GM19467 (cell line): ENCODE data around the gene PPIC.
"Not testable (repeated sequence)": the region's sequence is repeated elsewhere in the genome, so short reads cannot be mapped to it uniquely, and the experiment has no call there.

Experiments used
- ATAC-seq: cut with Tn5 transposase; IDR thresholded peaks from one replicate; pipeline ENCODE4 v1.9.1; 2021; ENCODE audit warnings: mild to moderate bottlenecking, moderate library complexity; ENCODE audit not compliant: unreplicated experiment

The PPIC gene

GRCh38 chr5:123012321-123012720 is 24.2 kb downstream of the PPIC start:
- ATAC-seq: no peak

DNA sequence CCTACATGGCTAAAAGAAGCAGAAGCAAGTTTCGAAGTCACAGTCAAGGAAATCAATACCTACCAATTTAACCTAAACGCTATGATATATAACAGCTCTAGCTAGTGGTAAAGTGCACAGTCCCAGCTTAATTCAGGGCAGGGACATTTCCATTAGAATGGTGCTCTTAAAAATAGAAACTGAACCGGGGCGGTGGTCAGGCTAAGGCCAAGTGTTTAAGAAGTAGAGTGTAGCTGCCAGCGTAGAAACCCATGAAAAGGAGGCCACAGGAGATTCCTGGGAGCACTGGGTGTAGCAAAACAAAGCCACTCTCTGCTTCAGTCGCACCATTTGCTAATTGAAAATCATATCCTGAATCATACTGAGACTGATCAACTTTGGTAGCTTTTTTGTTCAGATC is 28.8 kb downstream of the PPIC start:
- ATAC-seq: no peak

DNA sequence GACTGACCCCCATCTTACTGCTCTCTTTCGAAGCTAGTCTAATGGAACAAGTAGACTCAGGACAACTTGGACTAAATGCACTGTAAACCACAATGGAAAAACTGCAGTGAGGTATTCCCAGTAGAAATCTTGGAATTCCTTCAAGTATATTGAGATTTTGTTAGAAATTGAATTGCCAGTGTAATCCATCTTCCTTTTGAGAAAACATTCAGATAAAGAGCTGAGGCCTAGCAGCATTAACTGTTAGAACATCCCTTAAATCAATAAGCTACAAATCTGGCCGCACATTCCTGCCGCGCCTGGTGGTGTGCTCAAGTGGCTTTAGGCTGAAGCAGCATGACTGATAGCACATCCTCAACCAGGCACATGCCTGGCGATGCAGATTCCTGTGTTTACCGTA is 29.3 kb downstream of the PPIC start:
- ATAC-seq: no peak

- no peak for ATAC-seq
Observed at GRCh38 chr5:123001808-123002207, 34.7 kb downstream of the PPIC start.

DNA sequence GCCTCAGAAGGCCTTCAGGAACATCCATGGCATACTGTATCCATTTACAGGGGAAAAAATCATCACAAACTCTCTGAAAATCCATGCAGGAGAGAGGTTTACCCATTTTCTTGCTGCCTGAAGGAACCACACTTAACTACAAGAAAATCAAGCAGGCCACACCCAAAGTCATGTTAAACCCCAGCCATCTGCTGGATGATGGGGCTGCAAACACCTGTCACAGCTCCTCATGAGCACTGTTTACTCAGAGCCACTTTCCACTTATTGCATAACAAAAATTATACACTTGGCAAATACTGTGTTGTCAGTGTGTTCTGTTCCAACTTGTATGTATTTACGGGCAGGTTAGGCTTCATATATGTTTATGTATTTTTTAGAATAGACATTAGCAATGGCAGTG is 35.8 kb downstream of the PPIC start:
- no peak for ATAC-seq

DNA sequence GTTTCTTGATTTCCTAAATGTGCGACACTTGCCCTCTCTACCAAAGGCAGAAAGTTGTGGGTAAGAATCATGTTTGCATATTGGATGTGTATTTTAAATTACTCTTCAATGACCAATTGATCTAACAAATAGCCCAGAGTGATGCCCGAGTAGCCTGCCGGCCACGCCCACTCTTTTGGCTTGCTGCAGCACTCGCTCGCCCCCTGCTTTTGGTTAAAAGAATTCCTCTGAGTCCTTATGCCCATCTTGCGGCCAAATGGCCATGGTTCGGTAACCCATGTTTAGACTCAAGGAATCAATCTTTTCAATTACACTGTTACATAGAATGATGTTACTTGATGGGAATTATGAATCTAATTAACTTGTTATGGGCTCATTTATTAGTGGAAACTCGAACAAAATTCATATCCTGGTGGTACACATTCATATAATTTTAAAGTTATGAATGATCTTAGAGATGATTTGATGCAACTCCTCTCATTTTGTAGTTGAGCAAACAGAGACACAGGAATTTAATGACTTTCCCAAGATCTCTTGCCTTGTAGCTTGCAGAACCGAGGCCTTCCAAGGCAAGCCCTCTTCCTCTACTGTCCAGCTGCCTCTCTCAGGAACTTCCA is 36.5 kb downstream of the PPIC start:
- ATAC-seq: peak; percentile 93

- ATAC-seq: no peak
Observed at GRCh38 chr5:122997294-122997693, 39.2 kb downstream of the PPIC start.

- no peak for ATAC-seq
Observed at GRCh38 chr5:122996091-122996490, 40.4 kb downstream of the PPIC start.

DNA sequence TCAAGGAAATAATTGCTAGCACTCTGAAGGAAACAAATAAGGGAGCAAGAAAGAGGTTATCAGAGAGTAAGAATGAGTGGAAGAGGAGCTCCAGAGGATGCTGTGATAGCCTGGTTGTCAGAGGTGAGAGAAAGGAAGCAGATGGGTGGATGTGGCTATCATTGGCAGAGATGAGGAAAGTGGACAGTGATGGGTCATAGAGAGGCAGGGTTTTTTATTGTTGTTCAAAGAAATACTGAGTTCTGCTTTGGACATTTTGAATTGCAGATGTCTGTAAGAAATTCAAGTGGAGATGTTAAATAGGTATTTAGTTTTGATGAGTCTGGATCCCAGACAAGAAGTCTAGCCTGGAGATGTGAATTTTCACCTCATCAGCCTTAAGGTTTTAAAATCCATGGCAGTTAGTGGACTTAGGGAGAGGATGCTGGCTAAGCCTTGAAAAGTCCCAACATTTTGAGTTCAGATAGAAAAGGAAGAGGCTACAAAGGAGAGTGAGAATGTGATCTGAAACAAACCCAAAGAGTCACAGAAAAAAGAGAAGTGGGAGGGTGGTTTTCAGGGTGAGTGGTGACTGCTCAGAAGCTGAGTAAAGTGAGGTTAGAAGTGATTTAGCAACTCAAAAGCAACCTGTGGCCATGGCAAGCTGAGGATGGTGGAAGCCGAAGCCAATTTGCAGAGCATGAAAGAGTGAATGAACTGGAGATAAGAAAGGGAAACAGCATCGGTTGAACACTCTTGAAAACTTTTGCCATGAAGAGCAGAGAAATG is 50.4 kb downstream of the PPIC start:
- ATAC-seq: peak; percentile 85

DNA sequence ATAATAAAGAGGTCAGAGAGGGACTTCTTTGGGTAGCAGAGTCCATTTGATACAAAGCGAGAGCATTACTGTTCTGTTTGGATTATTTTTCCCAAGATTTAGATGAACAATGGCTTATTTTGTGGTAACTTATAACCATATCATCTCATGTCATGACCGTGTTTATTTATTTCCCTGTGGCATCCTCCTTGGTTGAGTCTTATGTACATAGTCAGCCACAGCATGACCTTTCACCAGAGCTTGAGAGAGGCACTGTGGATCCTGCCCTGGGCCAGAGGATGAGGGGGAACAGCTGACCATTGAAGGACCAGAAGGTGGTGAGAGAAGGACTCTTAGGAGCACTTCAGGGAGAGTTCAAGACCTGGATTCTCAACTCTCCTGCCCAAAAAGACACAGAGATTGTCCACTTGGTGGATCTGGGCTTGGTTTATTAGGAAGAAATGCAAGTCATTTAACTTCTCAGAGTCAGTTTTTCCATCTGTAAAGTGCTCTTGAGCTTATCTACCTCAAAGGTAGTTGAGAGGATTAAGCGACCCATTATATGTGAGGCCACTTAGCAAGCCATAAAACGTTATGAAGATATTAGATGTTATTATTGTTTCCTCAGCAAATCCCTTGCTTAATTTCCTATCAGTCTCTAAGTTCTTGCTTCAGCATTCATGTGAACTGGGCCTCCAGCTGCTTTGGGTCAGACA is 51.4 kb downstream of the PPIC start:
- no peak for ATAC-seq

GRCh38 chr5:122984425-122984824 is 52.1 kb downstream of the PPIC start:
- peak; percentile 38 for ATAC-seq

GRCh38 chr5:122982376-122982775 is 54.1 kb downstream of the PPIC start:
- ATAC-seq: no peak

DNA sequence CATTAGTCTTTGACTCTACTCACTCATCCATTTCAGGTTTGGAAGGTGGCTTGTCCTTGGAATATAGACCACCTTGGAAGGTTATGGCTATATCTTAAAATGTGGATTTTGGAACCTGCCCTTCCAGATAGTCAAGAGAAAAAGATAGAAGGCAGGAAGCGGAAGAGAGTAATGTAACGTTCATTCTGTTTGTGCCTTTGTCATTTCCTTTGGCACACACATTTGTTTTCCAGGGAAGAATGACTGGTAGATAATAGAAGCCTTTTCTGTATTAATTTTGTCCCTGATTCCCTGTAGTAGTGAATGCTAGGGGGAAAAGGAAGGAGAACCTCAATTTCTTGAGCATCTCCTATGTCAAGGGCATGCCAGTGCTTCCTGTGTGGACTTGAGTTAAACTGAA is 54.7 kb downstream of the PPIC start:
- no peak for ATAC-seq

GRCh38 chr5:122978644-122979297 is 57.8 kb downstream of the PPIC start:
- no peak for ATAC-seq

- no peak for ATAC-seq
Observed at GRCh38 chr5:122978068-122978467, 58.5 kb downstream of the PPIC start.

DNA sequence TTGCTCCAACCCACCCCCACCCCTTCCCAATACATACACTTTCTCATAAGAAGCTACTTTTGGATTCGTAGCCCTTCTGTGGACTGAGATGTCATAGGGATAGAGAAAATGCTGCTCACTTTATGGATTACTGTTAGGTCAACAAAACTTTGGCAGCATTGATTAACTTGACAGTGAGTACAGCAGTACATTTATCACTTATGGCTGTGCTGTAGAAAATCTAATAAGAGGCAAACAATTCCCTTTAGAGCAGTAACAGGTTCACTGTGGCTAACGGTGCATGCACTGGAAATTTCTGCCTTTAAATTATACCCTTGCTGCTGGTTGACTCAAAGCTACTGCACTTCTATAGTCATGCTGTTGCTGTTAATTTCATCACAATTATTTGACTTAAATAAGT is 59.2 kb downstream of the PPIC start:
- ATAC-seq: no peak

DNA sequence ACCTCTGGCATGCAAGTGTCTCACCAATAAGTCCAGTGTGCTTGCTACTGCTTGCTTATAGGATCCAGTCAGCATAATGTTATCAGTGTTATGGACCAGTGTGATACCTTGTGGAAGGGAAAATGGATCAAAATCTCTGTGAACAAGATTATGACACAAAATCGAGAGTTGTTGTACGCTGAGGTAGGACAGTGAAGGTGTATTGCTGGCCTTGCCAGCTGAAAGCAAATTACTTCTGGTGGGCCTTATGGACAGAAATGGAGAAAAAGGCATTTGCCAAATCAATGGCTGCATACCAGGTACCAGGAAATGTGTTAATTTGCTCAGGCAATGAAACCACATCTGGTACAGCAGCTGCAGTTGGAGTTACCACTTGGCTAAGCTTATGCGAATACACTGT is 62.3 kb downstream of the PPIC start:
- ATAC-seq: not testable (repeated sequence)

GRCh38 chr5:122973759-122974158 is 62.8 kb downstream of the PPIC start:
- ATAC-seq: not testable (repeated sequence)
